A549 (cell line): ENCODE data around the gene STIP1. TPM values are rescaled to one million over a fixed set of nuclear protein-coding genes. Genes with fewer than 3 reads are reported as not detected.

Experiments
- ATAC-seq, 2 experiments: fragments of 200-7000 bp in 1 of 2; fragments of >200 bp in 1 of 2; cut with Nextera tagmentation in 1 of 2; cut with Tn5 transposase in 1 of 2; 3 replicates each; pipeline versions ENCODE4 v1.8.0 to v1.9.1; 2018 to 2020; ENCODE audit warnings: mild to moderate bottlenecking in 1 of 2, moderate library complexity in 1 of 2
- CTCF ChIA-PET: fragments of 300-600 bp; sonication (Branson Sonifier 250); formaldehyde crosslinking; extraction: SDS; loops from one replicate; lab custom pipeline; 2021; ENCODE audit warnings: antibody characterized with exemption, inconsistent platforms; lab: Yijun Ruan, JAX
- POLR2A ChIA-PET: fragments of 350-600 bp; formaldehyde crosslinking; extraction: SDS; loops from one replicate; lab custom pipeline; 2021; ENCODE audit warnings: antibody characterized with exemption, inconsistent platforms; lab: Yijun Ruan, JAX
- DNase-seq, 2 experiments: peaks; one replicate each; pipeline versions ENCODE4 v3.0.0 to v3.0.0-alpha.2; 2011 to 2016; ENCODE audit warnings: low read depth in 1 of 2, low spot score in 1 of 2
- FAIRE-seq: peaks from 2 replicates; lab custom pipeline; 2011; peaks lifted over from hg19 to GRCh38; lab: Jason Lieb, UNC
- H3K27ac ChIP-seq, 2 experiments: fragments of >200 bp; sonication (Bioruptor Twin); formaldehyde crosslinking; 3 replicates each; pipeline ENCODE4 v1.5.1; 2016 to 2017
- H3K4me1 ChIP-seq: fragments of >200 bp; sonication (Bioruptor Twin); formaldehyde crosslinking; 3 replicates; pipeline ENCODE4 v1.6.1; 2016
- H3K4me2 ChIP-seq: fragments of >200 bp; sonication (Bioruptor Twin); formaldehyde crosslinking; 3 replicates; pipeline ENCODE4 v1.6.1; 2016
- H3K4me3 ChIP-seq: fragments of >200 bp; sonication (Bioruptor Twin); formaldehyde crosslinking; 3 replicates; pipeline ENCODE4 v1.5.1; 2016
- H3K9me3 ChIP-seq: fragments of >200 bp; sonication (Bioruptor Twin); formaldehyde crosslinking; 3 replicates; pipeline ENCODE4 v1.6.1; 2016
- BHLHE40 ChIP-seq: IDR thresholded peaks from 2 replicates; pipeline ENCODE4 v1.6.1; 2012; ENCODE audit warnings: low read depth, low read length, inconsistent platforms
- CEBPB ChIP-seq, 2 experiments: fragments of >200 bp in 1 of 2; sonication (Bioruptor Twin) in 1 of 2; formaldehyde crosslinking in 1 of 2; IDR thresholded peaks; 2 replicates each; pipeline ENCODE4 v1.6.1; 2012 to 2016
- CHD2 ChIP-seq: fragments of 150-350 bp; IDR thresholded peaks from 2 replicates; pipeline ENCODE4 v1.6.1; 2014; ENCODE audit warnings: low read length; ENCODE audit not compliant: partially characterized antibody
- CHD4 ChIP-seq: fragments of 200-600 bp; sonication (generic); IDR thresholded peaks from 2 replicates; pipeline ENCODE4 v1.6.1; 2016; ENCODE audit warnings: antibody characterized with exemption, mild to moderate bottlenecking, borderline replicate concordance
- EHMT2 ChIP-seq: fragments of 200-600 bp; sonication (generic); IDR thresholded peaks from 2 replicates; pipeline ENCODE4 v1.6.1; 2016; ENCODE audit warnings: antibody characterized with exemption, low read depth, mild to moderate bottlenecking, moderate library complexity
- EP300 ChIP-seq, 2 experiments: fragments of >200 bp; sonication (Bioruptor Twin); formaldehyde crosslinking; IDR thresholded peaks; 2 replicates in 1 of 2; 3 replicates in 1 of 2; pipeline ENCODE4 v1.6.1; 2016 to 2017
- ESRRA ChIP-seq: fragments of 150-350 bp; IDR thresholded peaks from 2 replicates; pipeline ENCODE4 v1.6.1; 2014; ENCODE audit warnings: mild to moderate bottlenecking, low read length, borderline replicate concordance
- HES2 ChIP-seq: fragments of >200 bp; sonication (Bioruptor Twin); formaldehyde crosslinking; IDR thresholded peaks from 2 replicates; pipeline ENCODE4 v1.6.1; 2016
- HOXA7 ChIP-seq: fragments of 250-450 bp; sonication (Bioruptor Pico); IDR thresholded peaks from 2 replicates; pipeline ENCODE4 v1.5.0; 2020; ENCODE audit warnings: mild to moderate bottlenecking, moderate library complexity
- JUN ChIP-seq, 2 experiments: fragments of >200 bp; sonication (Bioruptor Twin); formaldehyde crosslinking; IDR thresholded peaks; 2 replicates in 1 of 2; 3 replicates in 1 of 2; pipeline ENCODE4 v1.6.1; 2016 to 2017
- JUNB ChIP-seq: fragments of >200 bp; sonication (Bioruptor Twin); formaldehyde crosslinking; IDR thresholded peaks from 2 replicates; pipeline ENCODE4 v1.6.1; 2016
- KDM1A ChIP-seq: fragments of 200-600 bp; sonication (generic); IDR thresholded peaks from 2 replicates; pipeline ENCODE4 v1.6.1; 2016; ENCODE audit warnings: low read depth, mild to moderate bottlenecking
- KDM5A ChIP-seq: fragments of 200-600 bp; sonication (generic); IDR thresholded peaks from 2 replicates; pipeline ENCODE4 v1.6.1; 2016; ENCODE audit warnings: antibody characterized with exemption, mild to moderate bottlenecking
- MAFK ChIP-seq: fragments of 450-650 bp; IDR thresholded peaks from 2 replicates; pipeline ENCODE4 v1.6.1; 2014; ENCODE audit not compliant: partially characterized antibody
- MYC ChIP-seq: IDR thresholded peaks from 2 replicates; pipeline ENCODE4 v1.6.1; 2012; ENCODE audit warnings: mild to moderate bottlenecking, inconsistent platforms, low read length, improper control_type of control experiment, borderline replicate concordance
- NFE2L2 ChIP-seq: fragments of 150-350 bp; conservative IDR thresholded peaks from 2 replicates; pipeline ENCODE4 v1.6.1; 2014; ENCODE audit warnings: low read length
- PHF8 ChIP-seq: fragments of 200-600 bp; sonication (generic); IDR thresholded peaks from 2 replicates; pipeline ENCODE4 v1.6.1; 2016; ENCODE audit warnings: low read depth, mild to moderate bottlenecking, antibody characterized with exemption, moderate library complexity, borderline replicate concordance
- RARB ChIP-seq: fragments of 250-450 bp; sonication (Bioruptor Pico); IDR thresholded peaks from 2 replicates; pipeline ENCODE4 v1.8.0; 2021; ENCODE audit warnings: mild to moderate bottlenecking, moderate library complexity
- RCOR1 ChIP-seq: fragments of 150-350 bp; IDR thresholded peaks from 2 replicates; pipeline ENCODE4 v1.6.1; 2014; ENCODE audit warnings: antibody characterized with exemption, low read length, low read depth
- RFX5 ChIP-seq: fragments of 450-650 bp; IDR thresholded peaks from 2 replicates; pipeline ENCODE4 v1.7.1; 2014; ENCODE audit warnings: antibody characterized with exemption, mild to moderate bottlenecking, moderate library complexity
- SMC3 ChIP-seq: fragments of >200 bp; sonication (Bioruptor Twin); formaldehyde crosslinking; IDR thresholded peaks from 3 replicates; pipeline ENCODE4 v1.6.1; 2018; ENCODE audit warnings: inconsistent platforms
- SREBF2 ChIP-seq: fragments of 450-650 bp; IDR thresholded peaks from 2 replicates; pipeline ENCODE4 v1.6.1; 2014; ENCODE audit warnings: mild to moderate bottlenecking, moderate library complexity
- ZFP36 ChIP-seq: fragments of 450-650 bp; IDR thresholded peaks from 2 replicates; pipeline ENCODE4 v1.6.1; 2014; ENCODE audit warnings: borderline replicate concordance; ENCODE audit not compliant: partially characterized antibody
- ZNF302 ChIP-seq: fragments of 250-450 bp; sonication (Bioruptor Pico); IDR thresholded peaks from 2 replicates; pipeline ENCODE4 v1.9.0; 2021; ENCODE audit warnings: inconsistent platforms, mild to moderate bottlenecking, moderate library complexity
- WGBS: methylation state at CpG from one replicate; pipeline ENCODE4 v1.1.6; 2017; ENCODE audit errors: missing lambda C conversion rate; 5-methylcytosine and 5-hydroxymethylcytosine counted together
- polyA plus RNA-seq, 4 experiments: library from polyadenylated mRNA; depleted of rRNA in 3 of 4; stranded (reverse); fragments of >200 nt; fragmentation: RNase III in 1 of 4; extraction: RNeasy Plus Mini Kit Qiagen cat#74134 plus additional on column Dnase treatment in 1 of 4; gene quantifications; 2 replicates in 3 of 4; 3 replicates in 1 of 4; pipeline ENCODE4 v1.2.3, GENCODE V29; 2011 to 2017
- TF ChIP-seq, protein P1 (sequence below): fragments of 150-350 bp; IDR thresholded peaks from 2 replicates; pipeline ENCODE4 v1.6.1; 2014; ENCODE audit warnings: low read depth, mild to moderate bottlenecking, low read length
- TF ChIP-seq, protein P2 (sequence below): fragments of >200 bp; sonication (Bioruptor Twin); formaldehyde crosslinking; IDR thresholded peaks from 3 replicates; pipeline ENCODE4 v1.5.1; 2016

Gene STIP1
- polyA plus RNA-seq, 2 of the 4 experiments (the other 2 are of a cell fraction) = 288 to 297 TPM

- no peak for TF ChIP-seq SMC3
- TF ChIP-seq HES2 = no peak
- TF ChIP-seq, protein P1, sequence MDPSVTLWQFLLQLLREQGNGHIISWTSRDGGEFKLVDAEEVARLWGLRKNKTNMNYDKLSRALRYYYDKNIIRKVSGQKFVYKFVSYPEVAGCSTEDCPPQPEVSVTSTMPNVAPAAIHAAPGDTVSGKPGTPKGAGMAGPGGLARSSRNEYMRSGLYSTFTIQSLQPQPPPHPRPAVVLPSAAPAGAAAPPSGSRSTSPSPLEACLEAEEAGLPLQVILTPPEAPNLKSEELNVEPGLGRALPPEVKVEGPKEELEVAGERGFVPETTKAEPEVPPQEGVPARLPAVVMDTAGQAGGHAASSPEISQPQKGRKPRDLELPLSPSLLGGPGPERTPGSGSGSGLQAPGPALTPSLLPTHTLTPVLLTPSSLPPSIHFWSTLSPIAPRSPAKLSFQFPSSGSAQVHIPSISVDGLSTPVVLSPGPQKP = no peak
- TF ChIP-seq CHD4 = no peak
Observed at GRCh38 chr11:64176751-64177150, 9.2 kb upstream of the STIP1 start (continued).

GRCh38 chr11:64178203-64178602 lies 7.8 kb upstream of the STIP1 start:
- TF ChIP-seq MAFK (no peak), SREBF2 (no peak), EHMT2 (no peak)

GRCh38 chr11:64178951-64179639 lies 6.9 kb upstream of the STIP1 start:
- no peak overlapping the region for H3K27ac ChIP-seq
- FAIRE-seq (no peak), ATAC-seq (no peak), DNase-seq (no peak)
- 91% methylated on average over 10 of the region's 12 CpGs for WGBS
- no peak overlapping the region for H3K4me3 ChIP-seq
- no peaks in the 10 kb centered on the region; the same call in 2 of the 3 replicates for H3K9me3 ChIP-seq
- no peak overlapping the region for H3K4me2 ChIP-seq
- TF ChIP-seq ZNF302 (no peak), CEBPB (IDR thresholded peaks at IDR 0.05) (no peak), HOXA7 (CRISPR knock-in tag) (no peak), BHLHE40 (no peak), KDM5A (no peak), SMC3 (no peak), JUNB (no peak), ZFP36 (no peak), RFX5 (no peak), EP300 (IDR thresholded peaks at IDR 0.05) (no peak), KDM1A (no peak)
- H3K4me1 ChIP-seq = peaks cover 24% of the 10 kb centered on the region
- ChIA-PET POLR2A (interaction anchor here (1.0 kb wide), 1 partner anchor 11 kb away, joined by 3 read pairs; no protein-coding TSS in a partner anchor), CTCF (interaction anchor here (1.0 to 1.6 kb wide), 4 partner anchors 10 to 30 kb away, joined by 4 to 7 read pairs (median 4); no protein-coding TSS in a partner anchor)

More at GRCh38 chr11:64178203-64178602, 7.8 kb upstream of the STIP1 start:
- peaks cover 18% of the 10 kb centered on the region for H3K4me1 ChIP-seq
- WGBS = 96% methylated on average over 1 of the region's 1 CpG
- ChIA-PET CTCF (interaction anchor here (1.4 kb wide), 1 partner anchor 29 kb away, joined by 4 read pairs; no protein-coding TSS in a partner anchor), POLR2A (no interaction called here)
- FAIRE-seq (no peak), ATAC-seq (no peak), DNase-seq (no peak)
- no peak overlapping the region for H3K27ac ChIP-seq
- H3K9me3 ChIP-seq = no peaks in the 10 kb centered on the region; the same call in 1 of the 3 replicates
- H3K4me2 ChIP-seq = no peak overlapping the region
- H3K4me3 ChIP-seq = no peak overlapping the region

DNA sequence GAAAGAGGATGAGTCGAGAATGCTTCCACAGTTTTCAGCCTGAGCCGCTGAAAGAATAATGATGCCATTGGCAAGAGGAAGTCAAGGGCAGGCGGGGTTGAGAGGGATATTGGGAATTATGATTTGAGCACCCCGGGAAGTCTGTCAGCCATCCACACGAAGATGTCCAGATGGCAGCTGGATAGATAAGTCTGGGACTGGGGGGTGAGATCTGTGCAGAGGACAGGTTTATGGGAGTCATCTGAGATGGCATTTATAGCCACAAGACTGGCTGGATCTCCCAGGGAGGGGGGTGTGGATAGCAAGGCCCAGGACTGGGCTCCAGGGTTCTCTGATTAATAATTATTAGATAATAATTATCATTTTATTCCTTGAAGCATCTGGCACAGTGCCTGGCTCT lies 5.1 kb upstream of the STIP1 start:
- POLR2A ChIA-PET = interaction anchor here (0.7 to 1.9 kb wide), 5 partner anchors 15 to 64 kb away, joined by 3 to 5 read pairs (median 3); partner anchors contain the start of genes MACROD1, NUDT22 and TRPT1
- WGBS = 82% methylated on average over 5 of the region's 5 CpGs
- Histone ChIP-seq H3K4me3 (no peak overlapping the region), H3K9me3 (no peaks in the 10 kb centered on the region), H3K4me2 (peak overlapping the region; percentile 75), H3K4me1 (peaks cover 29% of the 10 kb centered on the region), H3K27ac (peak overlapping the region; percentile 74 to 82)
- FAIRE-seq = no peak
- DNase-seq = no peak
- no peak for ATAC-seq
- CTCF ChIA-PET = interaction anchor here (1.6 to 2.5 kb wide), 4 partner anchors 11 to 123 kb away, joined by 4 to 10 read pairs (median 6); no protein-coding TSS in a partner anchor
- TF ChIP-seq RARB (CRISPR knock-in tag) (no peak), CHD2 (no peak), MYC (no peak), JUN (IDR thresholded peaks at IDR 0.05) (no peak), HOXA7 (CRISPR knock-in tag) (no peak), HES2 (no peak), ESRRA (no peak), RCOR1 (no peak), NFE2L2 (no peak), PHF8 (no peak)
- TF ChIP-seq, protein P2, sequence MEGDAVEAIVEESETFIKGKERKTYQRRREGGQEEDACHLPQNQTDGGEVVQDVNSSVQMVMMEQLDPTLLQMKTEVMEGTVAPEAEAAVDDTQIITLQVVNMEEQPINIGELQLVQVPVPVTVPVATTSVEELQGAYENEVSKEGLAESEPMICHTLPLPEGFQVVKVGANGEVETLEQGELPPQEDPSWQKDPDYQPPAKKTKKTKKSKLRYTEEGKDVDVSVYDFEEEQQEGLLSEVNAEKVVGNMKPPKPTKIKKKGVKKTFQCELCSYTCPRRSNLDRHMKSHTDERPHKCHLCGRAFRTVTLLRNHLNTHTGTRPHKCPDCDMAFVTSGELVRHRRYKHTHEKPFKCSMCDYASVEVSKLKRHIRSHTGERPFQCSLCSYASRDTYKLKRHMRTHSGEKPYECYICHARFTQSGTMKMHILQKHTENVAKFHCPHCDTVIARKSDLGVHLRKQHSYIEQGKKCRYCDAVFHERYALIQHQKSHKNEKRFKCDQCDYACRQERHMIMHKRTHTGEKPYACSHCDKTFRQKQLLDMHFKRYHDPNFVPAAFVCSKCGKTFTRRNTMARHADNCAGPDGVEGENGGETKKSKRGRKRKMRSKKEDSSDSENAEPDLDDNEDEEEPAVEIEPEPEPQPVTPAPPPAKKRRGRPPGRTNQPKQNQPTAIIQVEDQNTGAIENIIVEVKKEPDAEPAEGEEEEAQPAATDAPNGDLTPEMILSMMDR = no peak
- TF ChIP-seq, protein P1 = no peak
